ENCODE data around the gene KCNJ6. TPM values are rescaled to one million over a fixed set of nuclear protein-coding genes. Genes with fewer than 3 reads are reported as not detected.

KCNJ6 gene
- total RNA-seq, 1 donor from 2014 or later: 0.64 TPM

DNA sequence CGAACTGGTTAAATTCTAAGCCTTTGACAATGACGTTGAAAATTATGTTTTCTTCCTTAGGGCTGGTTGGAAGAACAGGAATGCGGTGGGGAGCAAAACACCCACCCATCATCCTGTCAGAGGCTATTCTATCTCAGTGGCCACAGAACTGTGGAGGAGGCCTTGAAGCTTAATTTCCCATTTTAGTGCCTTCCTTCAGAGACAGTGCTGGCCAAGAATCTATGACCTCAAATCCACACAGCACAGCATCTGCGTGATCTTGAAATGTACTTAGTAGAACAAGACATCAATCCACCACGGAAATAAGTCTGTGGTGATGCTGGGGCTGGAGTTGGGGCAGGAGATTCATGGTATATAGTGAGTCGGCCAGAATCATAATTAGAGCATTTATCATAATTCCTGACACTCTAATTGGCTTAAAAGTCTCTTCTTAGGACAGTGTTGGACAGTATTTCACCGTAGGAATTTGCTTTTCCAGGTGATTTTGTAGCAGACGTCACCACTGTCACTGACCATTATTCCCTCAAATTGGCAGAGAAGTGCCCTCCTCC, 113.1 kb downstream of the KCNJ6 start:
- no peaks in the 10 kb centered on the region for H3K36me3 ChIP-seq
- DNase-seq (ENCODE audit: low spot score in 2 of 2): no peak
- no peak overlapping the region for H3K4me3 ChIP-seq
- intact Hi-C loops (cut with DNase I): no loop called here
- no peaks in the 10 kb centered on the region for H3K9me3 ChIP-seq
- H3K4me1 ChIP-seq: no peaks in the 10 kb centered on the region
- TF ChIP-seq CTCF (IDR thresholded peaks at IDR 0.05): no peak
- no peak overlapping the region for H3K27ac ChIP-seq
- H3K27me3 ChIP-seq: no peaks in the 10 kb centered on the region

DNA sequence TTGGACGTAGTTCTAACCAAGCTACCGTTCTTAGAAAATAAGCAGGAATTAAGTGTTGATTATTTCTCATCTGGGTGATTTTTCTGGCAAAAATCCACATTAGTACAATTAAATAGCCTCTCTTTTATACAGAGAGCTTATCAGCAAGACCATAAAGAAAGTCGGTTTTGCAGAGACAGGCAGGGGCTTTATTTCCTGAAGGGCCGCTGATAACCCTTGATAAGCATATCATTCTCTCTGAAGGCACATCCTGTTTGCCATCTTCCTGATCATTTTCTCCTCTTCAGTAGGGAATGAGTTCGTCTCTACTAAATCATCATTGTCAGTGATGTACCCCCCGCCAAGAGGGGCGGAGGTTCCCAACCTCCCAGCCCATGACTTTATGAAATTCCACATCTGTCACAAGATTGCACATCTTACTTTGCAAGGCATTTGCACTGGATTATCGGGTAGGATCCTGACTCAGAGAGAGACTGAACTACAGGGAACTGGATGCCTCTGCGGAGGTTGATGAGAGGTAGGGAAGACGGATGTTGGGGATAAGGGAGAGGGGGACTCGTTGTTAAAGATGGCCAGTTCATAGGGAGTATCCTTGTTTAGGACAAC, 115.7 kb downstream of the KCNJ6 start:
- Histone ChIP-seq H3K4me1 (no peaks in the 10 kb centered on the region), H3K9me3 (no peaks in the 10 kb centered on the region), H3K36me3 (no peaks in the 10 kb centered on the region), H3K27me3 (no peaks in the 10 kb centered on the region), H3K27ac (no peak overlapping the region), H3K4me3 (no peak overlapping the region)
- TF ChIP-seq CTCF (IDR thresholded peaks at IDR 0.05): no peak
- intact Hi-C loops (cut with DNase I): no loop called here
- DNase-seq (ENCODE audit: low spot score in 2 of 2): no peak

DNA sequence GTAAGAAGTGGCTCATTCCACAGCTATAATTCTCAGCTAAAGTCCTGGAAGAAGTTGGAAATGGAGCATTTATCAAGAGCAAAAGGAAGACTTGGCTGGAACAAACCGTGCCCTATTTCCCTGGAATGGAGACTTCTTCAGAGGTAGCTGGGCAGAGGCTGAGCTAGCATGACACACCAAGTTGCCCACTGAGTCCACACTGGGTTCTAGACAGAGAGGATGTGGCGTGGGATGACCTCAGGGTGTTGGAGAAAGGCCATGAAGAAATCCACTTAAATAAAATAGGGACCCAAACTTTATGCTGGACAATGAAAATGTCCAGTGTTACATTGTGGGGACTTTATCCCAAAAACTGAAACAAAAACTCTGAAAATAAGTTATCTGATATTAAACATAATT, 116.2 kb downstream of the KCNJ6 start:
- no peak for TF ChIP-seq CTCF (IDR thresholded peaks at IDR 0.05)
- H3K9me3 ChIP-seq: no peaks in the 10 kb centered on the region
- intact Hi-C loops (cut with DNase I): no loop called here

GRCh38 chr21:37799211-37800056, 116.8 kb downstream of the KCNJ6 start:
- Histone ChIP-seq H3K27me3 (no peaks in the 10 kb centered on the region), H3K36me3 (no peaks in the 10 kb centered on the region), H3K4me3 (no peak overlapping the region), H3K9me3 (no peaks in the 10 kb centered on the region), H3K4me1 (no peaks in the 10 kb centered on the region), H3K27ac (no peak overlapping the region)
- no peak for DNase-seq (ENCODE audit: low spot score in 2 of 2)
- intact Hi-C loops (cut with DNase I): no loop called here
- no peak for TF ChIP-seq CTCF (IDR thresholded peaks at IDR 0.05)

More for the DNA sequence above, 116.2 kb downstream of the KCNJ6 start:
- Histone ChIP-seq H3K4me1 (no peaks in the 10 kb centered on the region), H3K27ac (no peak overlapping the region), H3K27me3 (no peaks in the 10 kb centered on the region), H3K36me3 (no peaks in the 10 kb centered on the region), H3K4me3 (no peak overlapping the region)
- no peak for DNase-seq (ENCODE audit: low spot score in 2 of 2)

DNA sequence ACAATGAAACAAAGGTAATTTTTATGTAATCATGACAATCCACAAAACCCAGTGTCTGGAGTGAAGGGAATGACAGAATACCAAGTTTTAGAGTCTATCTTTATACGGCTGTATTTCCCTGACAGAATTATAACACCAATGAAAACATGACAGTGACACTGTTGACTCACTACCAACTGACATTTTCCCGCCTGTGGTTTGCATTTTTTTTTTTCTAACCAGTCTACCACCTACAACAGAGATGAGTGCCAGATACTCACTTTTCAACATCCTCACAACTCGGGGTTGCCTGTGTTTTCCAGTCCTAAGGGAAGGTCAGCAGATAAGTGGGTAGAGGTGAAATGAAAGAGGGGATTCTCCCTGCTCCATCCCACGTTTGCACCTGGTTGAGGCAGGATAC, 118.9 kb downstream of the KCNJ6 start:
- Histone ChIP-seq H3K27me3 (no peaks in the 10 kb centered on the region), H3K9me3 (no peaks in the 10 kb centered on the region), H3K4me1 (no peaks in the 10 kb centered on the region), H3K27ac (no peak overlapping the region), H3K36me3 (no peaks in the 10 kb centered on the region), H3K4me3 (no peak overlapping the region)
- no peak for DNase-seq (ENCODE audit: low spot score in 2 of 2)
- intact Hi-C loops (cut with DNase I): no loop called here
- TF ChIP-seq CTCF (IDR thresholded peaks at IDR 0.05): no peak

Measured in ascending aorta (tissue), 2 donors.